BE2C (cell line): ENCODE data around the gene SLC6A7.

ENCODE experiments used
- DNase-seq: peaks from one replicate; pipeline ENCODE4 v3.0.0-alpha.2; 2020
- H3K27me3 ChIP-seq: fragments of 250-450 bp; sonication (Bioruptor Pico); 2 replicates; pipeline ENCODE4 v1.5.1; 2020; ENCODE audit warnings: mild to moderate bottlenecking
- H3K36me3 ChIP-seq: fragments of 250-450 bp; sonication (Bioruptor Pico); 2 replicates; pipeline ENCODE4 v1.5.1; 2020; ENCODE audit warnings: mild to moderate bottlenecking
- H3K4me1 ChIP-seq: fragments of 250-450 bp; sonication (Bioruptor Pico); 2 replicates; pipeline ENCODE4 v1.5.1; 2020
- H3K4me3 ChIP-seq: 2 replicates; pipeline ENCODE4 v1.5.1; 2011; ENCODE audit warnings: low read depth, low read length
- H3K9me3 ChIP-seq: fragments of 250-450 bp; sonication (Bioruptor Pico); 2 replicates; pipeline ENCODE4 v1.5.1; 2020
- CTCF ChIP-seq: IDR thresholded peaks from 2 replicates; pipeline ENCODE4 v1.5.1; 2012; ENCODE audit warnings: mild to moderate bottlenecking, low read depth, low read length

SLC6A7 gene

GRCh38 chr5:150248946-150249345 is 59.1 kb downstream of the SLC6A7 start:
- no peaks in the 10 kb centered on the region for H3K9me3 ChIP-seq
- no peak for DNase-seq
- H3K4me3 ChIP-seq: no peak overlapping the region
- TF ChIP-seq CTCF: no peak
- H3K36me3 ChIP-seq: no peaks in the 10 kb centered on the region
- H3K4me1 ChIP-seq: peaks cover 22% of the 10 kb centered on the region
- H3K27me3 ChIP-seq: no peaks in the 10 kb centered on the region

- no peak for DNase-seq
- Histone ChIP-seq H3K36me3 (no peaks in the 10 kb centered on the region), H3K4me1 (peaks cover 22% of the 10 kb centered on the region), H3K27me3 (no peaks in the 10 kb centered on the region), H3K4me3 (no peak overlapping the region), H3K9me3 (no peaks in the 10 kb centered on the region)
- peak; percentile 13; the same call in 1 of the 2 replicates for TF ChIP-seq CTCF
Observed at GRCh38 chr5:150249744-150250143, 59.9 kb downstream of the SLC6A7 start.

GRCh38 chr5:150251504-150251903 is 61.6 kb downstream of the SLC6A7 start:
- DNase-seq: no peak
- Histone ChIP-seq H3K4me3 (no peak overlapping the region), H3K4me1 (peaks cover 22% of the 10 kb centered on the region), H3K27me3 (no peaks in the 10 kb centered on the region), H3K9me3 (no peaks in the 10 kb centered on the region), H3K36me3 (no peaks in the 10 kb centered on the region)
- TF ChIP-seq CTCF: no peak

- H3K9me3 ChIP-seq: no peaks in the 10 kb centered on the region
- H3K36me3 ChIP-seq: no peaks in the 10 kb centered on the region
- H3K27me3 ChIP-seq: no peaks in the 10 kb centered on the region
- no peak overlapping the region for H3K4me3 ChIP-seq
- TF ChIP-seq CTCF: no peak
- DNase-seq: no peak
- peaks cover 16% of the 10 kb centered on the region for H3K4me1 ChIP-seq
Observed at GRCh38 chr5:150252489-150252888, 62.6 kb downstream of the SLC6A7 start.

GRCh38 chr5:150253416-150254208 is 63.8 kb downstream of the SLC6A7 start:
- H3K9me3 ChIP-seq: no peaks in the 10 kb centered on the region
- H3K4me3 ChIP-seq: no peak overlapping the region
- H3K27me3 ChIP-seq: no peaks in the 10 kb centered on the region
- no peaks in the 10 kb centered on the region for H3K36me3 ChIP-seq
- H3K4me1 ChIP-seq: peaks cover 16% of the 10 kb centered on the region
- DNase-seq: no peak
- no peak for TF ChIP-seq CTCF

- H3K27me3 ChIP-seq: no peaks in the 10 kb centered on the region
- no peaks in the 10 kb centered on the region for H3K9me3 ChIP-seq
- no peaks in the 10 kb centered on the region for H3K36me3 ChIP-seq
- DNase-seq: no peak
- no peak for TF ChIP-seq CTCF
- H3K4me3 ChIP-seq: no peak overlapping the region
- peaks cover 16% of the 10 kb centered on the region for H3K4me1 ChIP-seq
Observed at GRCh38 chr5:150254363-150254762, 64.5 kb downstream of the SLC6A7 start.
